AG10803 (cell line): ENCODE measurements around the gene TAS1R2.
"Not testable (repeated sequence)": the region's sequence is repeated elsewhere in the genome, so short reads cannot be mapped to it uniquely, and the experiment has no call there.

Source experiments
- DNase-seq: peaks from one replicate; pipeline ENCODE4 v3.0.0; 2010; ENCODE audit warnings: low read depth
- H3K4me3 ChIP-seq: 2 replicates; pipeline ENCODE4 v1.5.1; 2011; ENCODE audit warnings: mild to moderate bottlenecking, low read length, control low read depth
- TF ChIP-seq, protein P1 (sequence below): conservative IDR thresholded peaks from 2 replicates; pipeline ENCODE4 v1.5.1; 2011; ENCODE audit warnings: mild to moderate bottlenecking, low read length, control low read depth, inconsistent platforms

Gene TAS1R2

DNA sequence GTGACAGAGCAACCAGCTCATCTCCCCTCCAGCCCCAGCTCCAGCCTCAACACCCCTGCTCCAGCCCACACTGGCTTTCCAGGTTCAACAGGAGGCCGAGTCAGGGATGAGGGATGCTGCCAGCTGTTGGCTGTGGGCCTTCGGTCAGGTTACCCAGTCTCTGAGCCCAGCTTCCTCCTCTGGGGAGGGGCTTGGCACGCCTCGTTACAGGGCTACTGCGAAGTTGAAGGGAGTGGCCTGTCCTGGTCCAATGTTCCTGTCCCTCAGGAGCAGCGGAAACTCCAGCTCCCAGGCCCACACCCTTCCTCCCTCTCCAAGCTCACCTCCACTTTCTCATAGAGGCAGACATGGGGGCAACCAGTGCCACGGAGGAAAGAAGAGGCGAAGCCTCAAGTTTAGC, 15.1 kb upstream of the TAS1R2 start:
- H3K4me3 ChIP-seq, result no peak overlapping the region
- TF ChIP-seq, protein P1, sequence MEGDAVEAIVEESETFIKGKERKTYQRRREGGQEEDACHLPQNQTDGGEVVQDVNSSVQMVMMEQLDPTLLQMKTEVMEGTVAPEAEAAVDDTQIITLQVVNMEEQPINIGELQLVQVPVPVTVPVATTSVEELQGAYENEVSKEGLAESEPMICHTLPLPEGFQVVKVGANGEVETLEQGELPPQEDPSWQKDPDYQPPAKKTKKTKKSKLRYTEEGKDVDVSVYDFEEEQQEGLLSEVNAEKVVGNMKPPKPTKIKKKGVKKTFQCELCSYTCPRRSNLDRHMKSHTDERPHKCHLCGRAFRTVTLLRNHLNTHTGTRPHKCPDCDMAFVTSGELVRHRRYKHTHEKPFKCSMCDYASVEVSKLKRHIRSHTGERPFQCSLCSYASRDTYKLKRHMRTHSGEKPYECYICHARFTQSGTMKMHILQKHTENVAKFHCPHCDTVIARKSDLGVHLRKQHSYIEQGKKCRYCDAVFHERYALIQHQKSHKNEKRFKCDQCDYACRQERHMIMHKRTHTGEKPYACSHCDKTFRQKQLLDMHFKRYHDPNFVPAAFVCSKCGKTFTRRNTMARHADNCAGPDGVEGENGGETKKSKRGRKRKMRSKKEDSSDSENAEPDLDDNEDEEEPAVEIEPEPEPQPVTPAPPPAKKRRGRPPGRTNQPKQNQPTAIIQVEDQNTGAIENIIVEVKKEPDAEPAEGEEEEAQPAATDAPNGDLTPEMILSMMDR, result no peak
- no peak for DNase-seq

DNA sequence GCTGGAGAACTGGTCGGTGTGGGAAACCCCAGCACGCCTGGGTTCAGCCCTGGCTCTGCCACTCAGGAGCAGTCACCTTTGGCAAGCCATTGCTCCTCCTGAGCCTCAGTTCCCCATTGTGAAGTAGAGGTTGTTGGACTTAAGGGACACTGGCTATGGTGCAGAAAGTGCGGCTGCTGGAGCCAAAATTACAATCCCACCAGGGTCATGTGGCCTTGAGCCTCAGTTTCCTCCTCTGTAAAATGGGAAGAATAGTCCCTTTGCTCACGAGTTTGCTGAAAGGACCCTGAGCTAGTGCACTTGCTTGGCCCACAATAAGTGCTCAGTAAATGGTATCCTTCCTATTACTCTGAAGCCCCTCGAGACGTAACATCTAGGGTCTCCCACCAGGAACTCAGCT, 14.6 kb upstream of the TAS1R2 start:
- no peak for DNase-seq
- TF ChIP-seq, protein P1, result no peak
- H3K4me3 ChIP-seq, result no peak overlapping the region

DNA sequence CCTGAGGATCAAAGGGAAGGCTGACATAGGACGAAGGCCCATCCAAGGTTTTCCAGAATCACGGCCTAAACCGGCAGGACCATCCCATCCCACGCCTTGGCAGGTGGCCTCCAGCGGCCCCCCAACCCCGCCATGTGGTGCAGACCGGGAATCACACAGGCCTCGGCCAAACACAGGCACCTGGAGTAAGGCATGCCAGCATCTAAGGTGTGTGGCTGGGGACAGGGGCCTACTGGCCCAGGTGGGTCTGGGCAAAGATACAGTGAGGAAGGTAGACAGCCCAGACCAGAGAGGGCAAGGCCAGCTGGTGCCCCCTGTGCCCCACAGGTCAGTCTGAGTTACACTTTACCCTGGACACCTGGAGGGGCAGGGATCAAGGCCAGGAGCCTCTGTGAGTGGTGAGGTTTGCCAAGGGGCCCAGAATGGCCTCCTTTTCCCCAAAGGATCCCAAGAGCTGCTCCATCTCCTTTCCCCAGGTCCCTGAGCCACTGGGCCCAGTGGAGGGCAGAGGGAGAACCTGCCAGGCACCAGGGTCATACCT, 12.7 kb upstream of the TAS1R2 start:
- no peak overlapping the region for H3K4me3 ChIP-seq
- no peak for DNase-seq
- TF ChIP-seq, protein P1, result no peak

DNA sequence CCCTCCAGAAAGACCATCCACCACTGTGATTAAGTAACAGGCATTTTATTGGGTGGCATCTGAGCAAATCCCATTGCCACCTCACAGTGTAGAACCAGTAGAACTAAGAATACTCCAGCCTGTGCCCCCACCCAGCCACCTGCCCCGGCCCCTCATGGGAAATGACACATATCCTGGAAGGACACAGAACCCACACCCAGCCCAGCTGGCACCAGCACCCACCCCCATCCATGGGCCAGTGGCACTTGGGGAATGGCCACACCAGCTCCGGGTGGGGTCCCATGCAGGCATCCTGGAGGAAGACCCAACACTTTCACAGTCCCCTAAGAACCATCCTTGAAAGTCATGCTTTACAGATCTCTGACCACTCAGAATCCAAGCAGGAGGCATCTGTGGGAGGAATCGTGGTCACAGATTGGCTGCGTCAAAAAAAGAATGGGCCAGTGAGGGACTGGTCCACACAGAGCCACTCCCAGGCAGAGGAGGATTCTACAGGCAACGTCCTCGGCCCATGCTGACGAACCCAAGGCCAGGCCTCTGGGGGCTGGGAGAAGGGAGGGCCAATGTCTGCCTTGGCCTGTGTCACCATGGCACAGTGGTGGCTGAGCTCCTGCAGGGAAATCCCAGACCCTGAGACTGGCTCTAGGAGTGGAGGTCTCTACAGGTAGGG, 12.1 kb upstream of the TAS1R2 start:
- H3K4me3 ChIP-seq, result no peak overlapping the region
- TF ChIP-seq, protein P1, result no peak
- DNase-seq, result no peak

DNA sequence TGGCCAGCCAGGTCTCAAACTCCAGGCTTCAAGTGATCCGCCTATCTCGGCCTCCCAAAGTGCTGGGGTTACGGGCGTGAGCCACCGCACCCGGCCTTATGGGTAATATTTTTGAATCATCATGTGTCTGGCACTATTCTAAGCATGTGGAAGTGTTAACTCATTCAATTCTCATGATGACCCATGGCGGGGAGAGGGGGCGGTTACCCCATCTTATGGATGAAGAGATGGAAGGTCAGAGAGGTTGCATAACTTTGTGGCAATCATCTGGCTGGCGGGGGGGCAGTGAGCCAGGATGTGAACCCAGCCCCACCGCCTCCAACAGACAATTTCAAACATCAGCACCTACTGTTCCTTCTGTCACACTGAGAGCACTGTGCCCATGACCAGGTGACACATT, 11.5 kb upstream of the TAS1R2 start:
- DNase-seq, result no peak
- H3K4me3 ChIP-seq, result no peak overlapping the region
- TF ChIP-seq, protein P1, result no peak

DNA sequence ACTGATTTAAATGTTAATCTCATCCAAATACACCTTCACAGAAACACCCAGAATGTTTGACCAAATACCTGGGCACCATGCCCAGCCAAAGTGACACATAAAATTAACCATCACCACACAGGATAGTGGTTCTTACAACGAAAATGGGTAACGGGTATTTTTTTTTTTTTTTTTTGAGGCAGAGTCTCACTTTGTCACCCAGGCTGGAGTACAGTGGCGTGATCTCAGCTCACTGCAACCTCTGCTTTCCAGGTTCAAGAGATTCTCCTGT, 11.1 kb upstream of the TAS1R2 start:
- DNase-seq, H3K4me3 ChIP-seq: not testable (repeated sequence)

DNA sequence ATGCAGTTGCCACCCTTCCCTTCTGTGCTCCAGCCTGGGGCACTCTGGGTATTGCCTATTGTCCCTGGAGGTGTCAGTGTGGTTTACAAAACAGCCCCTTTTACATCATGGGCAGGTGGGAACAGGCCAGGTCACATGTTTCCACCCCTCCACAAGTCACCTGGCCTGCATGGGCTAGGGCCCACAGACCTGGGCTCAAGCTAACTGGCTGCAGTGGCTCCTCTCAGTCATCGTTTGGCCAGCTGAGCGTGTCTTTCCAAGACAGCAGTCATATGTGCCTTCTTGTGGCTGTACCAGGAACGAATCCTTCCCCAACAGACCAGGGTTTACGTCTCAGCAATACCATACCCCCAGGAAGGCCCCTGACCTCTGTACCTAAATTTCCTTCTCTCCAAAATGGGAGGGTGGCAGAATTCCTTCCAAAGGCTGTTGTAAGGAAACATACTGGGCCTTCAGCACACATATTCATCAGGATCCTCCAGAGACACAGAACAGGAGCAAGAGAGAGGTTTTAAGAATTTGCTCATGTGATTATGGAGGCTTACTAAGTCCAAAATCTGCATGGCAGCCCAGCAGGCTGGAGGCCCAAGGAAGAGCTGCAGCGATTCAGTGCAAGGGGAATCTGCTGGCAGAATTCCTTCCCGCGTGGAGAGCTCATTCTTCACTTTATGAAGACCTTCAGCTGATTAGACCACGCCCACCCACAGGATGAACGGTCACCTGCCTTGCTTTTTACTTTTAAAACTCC, 10.6 kb upstream of the TAS1R2 start:
- no peak for DNase-seq
- no peak overlapping the region for H3K4me3 ChIP-seq
- TF ChIP-seq, protein P1, result no peak
